HG03196 (cell line): ENCODE results near the gene CEP89.
"Not testable (repeated sequence)": the region's sequence is repeated elsewhere in the genome, so short reads cannot be mapped to it uniquely, and the experiment has no call there.

Experiments used
- ATAC-seq: cut with Tn5 transposase; IDR thresholded peaks from one replicate; pipeline ENCODE4 v1.9.1; 2021; ENCODE audit not compliant: unreplicated experiment

Gene CEP89

GRCh38 chr19:32969549-32969948 lies 2.2 kb downstream of the CEP89 start:
- ATAC-seq, result no peak

GRCh38 chr19:32966750-32967149 lies 5.0 kb downstream of the CEP89 start:
- no peak for ATAC-seq

GRCh38 chr19:32945260-32945659 lies 26.5 kb downstream of the CEP89 start:
- no peak for ATAC-seq

- not testable (repeated sequence) for ATAC-seq
These were observed 30.5 kb downstream of the CEP89 start for GRCh38 chr19:32941273-32941672.

- ATAC-seq, result no peak
These were observed 35.7 kb downstream of the CEP89 start for GRCh38 chr19:32936065-32936464.

GRCh38 chr19:32935629-32936028 lies 36.1 kb downstream of the CEP89 start:
- ATAC-seq, result no peak

GRCh38 chr19:32933571-32933970 lies 38.2 kb downstream of the CEP89 start:
- no peak for ATAC-seq

GRCh38 chr19:32930567-32930966 lies 41.2 kb downstream of the CEP89 start:
- ATAC-seq, result no peak

- no peak for ATAC-seq
These were observed 43.0 kb downstream of the CEP89 start for GRCh38 chr19:32928806-32929205.

- ATAC-seq, result no peak
These were observed 47.6 kb downstream of the CEP89 start for GRCh38 chr19:32924200-32924599.

- no peak for ATAC-seq
These were observed 50.1 kb downstream of the CEP89 start for GRCh38 chr19:32921624-32922023.

GRCh38 chr19:32919365-32919764 lies 52.4 kb downstream of the CEP89 start:
- no peak for ATAC-seq

GRCh38 chr19:32917616-32917996 lies 54.2 kb downstream of the CEP89 start:
- no peak for ATAC-seq

- ATAC-seq, result no peak
These were observed 54.7 kb downstream of the CEP89 start for GRCh38 chr19:32916969-32917615.

- no peak for ATAC-seq
These were observed 56.7 kb downstream of the CEP89 start for GRCh38 chr19:32914879-32915660.

- ATAC-seq, result no peak
These were observed 60.3 kb downstream of the CEP89 start for GRCh38 chr19:32911467-32911866.

GRCh38 chr19:32910874-32911273 lies 60.9 kb downstream of the CEP89 start:
- no peak for ATAC-seq

GRCh38 chr19:32910094-32910493 lies 61.7 kb downstream of the CEP89 start:
- no peak for ATAC-seq

GRCh38 chr19:32909257-32909656 lies 62.5 kb downstream of the CEP89 start:
- no peak for ATAC-seq

GRCh38 chr19:32908641-32909190 lies 63.0 kb downstream of the CEP89 start:
- no peak for ATAC-seq

- no peak for ATAC-seq
These were observed 69.3 kb downstream of the CEP89 start for GRCh38 chr19:32902448-32902847.

- ATAC-seq, result no peak
These were observed 70.1 kb downstream of the CEP89 start for GRCh38 chr19:32901504-32902161.
